ENCODE measurements around the gene ATP6V0B.

ATP6V0B gene

GRCh38 chr1:43974443-43975248 lies at the start of gene ATP6V0B:
Gene ATP6V0B, plus strand, starts transcription at chr1:43974960. Its CDS starts 81 bp downstream, at chr1:43975041.
- peak; percentile 28 for DNase-seq

GRCh38 chr1:43925846-43926245 lies 48.9 kb upstream of the ATP6V0B start:
- DNase-seq = no peak

- no peak for DNase-seq
Measured at GRCh38 chr1:43930168-43930948, 44.4 kb upstream of the ATP6V0B start.

- no peak for DNase-seq
Measured at GRCh38 chr1:43930949-43931275, 43.8 kb upstream of the ATP6V0B start.

GRCh38 chr1:43931711-43932660 lies 42.8 kb upstream of the ATP6V0B start:
- no peak for DNase-seq

GRCh38 chr1:43932786-43933385 lies 41.9 kb upstream of the ATP6V0B start:
- no peak for DNase-seq

- DNase-seq = no peak
Measured at GRCh38 chr1:43933386-43934100, 41.2 kb upstream of the ATP6V0B start, which contains the start of gene ARTN. Gene ARTN, plus strand, starts transcription at chr1:43933801. Its CDS starts 1,856 bp downstream, at chr1:43935657.

- DNase-seq = no peak
Measured at GRCh38 chr1:43934101-43934985, 40.4 kb upstream of the ATP6V0B start.

GRCh38 chr1:43934986-43935324 lies 39.8 kb upstream of the ATP6V0B start:
- no peak for DNase-seq

GRCh38 chr1:43935711-43936427 lies 38.9 kb upstream of the ATP6V0B start:
- DNase-seq = no peak

- DNase-seq = no peak
Measured at GRCh38 chr1:43936431-43937151, 38.2 kb upstream of the ATP6V0B start.

- DNase-seq = no peak
Measured at GRCh38 chr1:43937179-43937865, 37.4 kb upstream of the ATP6V0B start.

GRCh38 chr1:43938383-43938782 lies 36.4 kb upstream of the ATP6V0B start:
- no peak for DNase-seq

- DNase-seq = no peak
Measured at GRCh38 chr1:43938892-43939587, 35.7 kb upstream of the ATP6V0B start.

- DNase-seq = no peak
Measured at GRCh38 chr1:43942411-43942810, 32.3 kb upstream of the ATP6V0B start.

GRCh38 chr1:43944860-43945259 lies 29.9 kb upstream of the ATP6V0B start:
- DNase-seq = no peak

GRCh38 chr1:43945674-43946235 lies 29.0 kb upstream of the ATP6V0B start:
- DNase-seq = no peak
